Astrocyte (in vitro differentiated cells and primary cell): ENCODE data around the gene ZMYND19. TPM values are rescaled to one million over a fixed set of nuclear protein-coding genes. Genes with fewer than 3 reads are reported as not detected.

Experiments used
- DNase-seq: peaks from one replicate; pipeline ENCODE4 v3.0.0-alpha.2; 2010; ENCODE audit warnings: low read depth
- FAIRE-seq: peaks from 2 replicates; lab custom pipeline; 2011; peaks lifted over from hg19 to GRCh38; lab: Jason Lieb, UNC
- H2AFZ ChIP-seq: 2 replicates; pipeline ENCODE4 v1.6.0; 2012; ENCODE audit warnings: low read depth, low read length, inconsistent platforms
- H3K27ac ChIP-seq: 2 replicates; pipeline ENCODE4 v1.5.1; 2011; ENCODE audit warnings: low read depth, low read length, inconsistent platforms
- H3K27me3 ChIP-seq: 2 replicates; pipeline ENCODE4 v1.6.0; 2011; ENCODE audit warnings: low read length, inconsistent platforms; ENCODE audit not compliant: insufficient read depth
- H3K36me3 ChIP-seq: 2 replicates; pipeline ENCODE4 v1.5.1; 2011; ENCODE audit warnings: low read length, inconsistent platforms; ENCODE audit not compliant: insufficient read depth
- H3K4me1 ChIP-seq: 2 replicates; pipeline ENCODE4 v1.5.1; 2011; ENCODE audit warnings: low read length, inconsistent platforms; ENCODE audit not compliant: insufficient read depth
- H3K4me2 ChIP-seq: 2 replicates; pipeline ENCODE4 v1.6.0; 2012; ENCODE audit warnings: low read length, inconsistent platforms
- H3K4me3 ChIP-seq: 2 replicates; pipeline ENCODE4 v1.5.1; 2011; ENCODE audit warnings: low read depth, mild to moderate bottlenecking, low read length, inconsistent platforms; ENCODE audit not compliant: insufficient read depth
- H3K79me2 ChIP-seq: 2 replicates; pipeline ENCODE4 v1.6.0; 2012; ENCODE audit warnings: mild to moderate bottlenecking, low read length, inconsistent platforms; ENCODE audit not compliant: insufficient read depth
- H3K9ac ChIP-seq: 2 replicates; pipeline ENCODE4 v1.6.0; 2012; ENCODE audit warnings: mild to moderate bottlenecking, low read length, inconsistent platforms
- H3K9me3 ChIP-seq: 2 replicates; pipeline ENCODE4 v1.5.1; 2012; ENCODE audit warnings: low read depth, mild to moderate bottlenecking, low read length, inconsistent platforms; ENCODE audit not compliant: insufficient read depth
- H4K20me1 ChIP-seq: 2 replicates; pipeline ENCODE4 v1.6.0; 2012; ENCODE audit warnings: low read length, inconsistent platforms; ENCODE audit not compliant: insufficient read depth
- H3K27ac Mint-ChIP-seq: one replicate; pipeline ENCODE4 v1.8.0; 2021; ENCODE audit warnings: mild to moderate bottlenecking, mixed read lengths; ENCODE audit not compliant: unreplicated experiment
- H3K27me3 Mint-ChIP-seq: one replicate; pipeline ENCODE4 v1.8.0; 2021; ENCODE audit warnings: low read depth, mixed read lengths; ENCODE audit not compliant: unreplicated experiment
- H3K36me3 Mint-ChIP-seq: one replicate; pipeline ENCODE4 v1.8.0; 2021; ENCODE audit warnings: low read depth, mixed read lengths; ENCODE audit not compliant: unreplicated experiment
- H3K4me1 Mint-ChIP-seq: one replicate; pipeline ENCODE4 v1.8.0; 2021; ENCODE audit warnings: low read depth, mixed read lengths; ENCODE audit not compliant: unreplicated experiment
- H3K4me3 Mint-ChIP-seq: one replicate; pipeline ENCODE4 v1.8.0; 2021; ENCODE audit warnings: mild to moderate bottlenecking, moderate library complexity, mixed read lengths; ENCODE audit not compliant: unreplicated experiment
- H3K9me3 Mint-ChIP-seq: one replicate; pipeline ENCODE4 v1.8.0; 2021; ENCODE audit warnings: mild to moderate bottlenecking, mixed read lengths; ENCODE audit not compliant: unreplicated experiment
- CTCF ChIP-seq: IDR thresholded peaks from 2 replicates; pipeline ENCODE4 v1.5.1; 2011; ENCODE audit warnings: low read depth, mild to moderate bottlenecking, inconsistent platforms, low read length, moderate library complexity; ENCODE audit not compliant: insufficient read depth
- EZH2 ChIP-seq: IDR thresholded peaks from 2 replicates; pipeline ENCODE4 v1.6.1; 2012; ENCODE audit warnings: mild to moderate bottlenecking, low read length, inconsistent platforms; ENCODE audit not compliant: insufficient read depth
- total RNA-seq: library from RNA; stranded (reverse); gene quantifications from 2 replicates; pipeline ENCODE4 v1.2.1, GENCODE V29; 2021

ZMYND19 gene
- total RNA-seq, 1 donor from 2014 or later, result 34.0 TPM

GRCh38 chr9:137581361-137582285, 8.7 kb downstream of the ZMYND19 start:
- Histone ChIP-seq H3K36me3 (peaks cover 13% of the 10 kb centered on the region), H3K79me2 (peaks cover 42% of the 10 kb centered on the region), H3K4me1 (peaks cover 17% of the 10 kb centered on the region), H3K9me3 (no peaks in the 10 kb centered on the region), H3K27ac (no peak overlapping the region), H3K4me2 (no peak overlapping the region), H2AFZ (no peak overlapping the region), H3K9ac (no peak overlapping the region), H4K20me1 (peaks cover 50% of the 10 kb centered on the region), H3K4me3 (no peak overlapping the region), H3K27me3 (no peaks in the 10 kb centered on the region)
- Mint-ChIP-seq H3K4me1 (peaks cover 6% of the 10 kb centered on the region), H3K27ac (no peak overlapping the region), H3K27me3 (no peaks in the 10 kb centered on the region), H3K9me3 (no peaks in the 10 kb centered on the region), H3K4me3 (no peak overlapping the region), H3K36me3 (peaks cover 4% of the 10 kb centered on the region)
- TF ChIP-seq CTCF (no peak), EZH2 (no peak)
- FAIRE-seq, result no peak
- no peak for DNase-seq

- Mint-ChIP-seq H3K4me1 (peaks cover 6% of the 10 kb centered on the region), H3K4me3 (no peak overlapping the region), H3K36me3 (peaks cover 4% of the 10 kb centered on the region), H3K9me3 (no peaks in the 10 kb centered on the region), H3K27me3 (no peaks in the 10 kb centered on the region), H3K27ac (no peak overlapping the region)
- FAIRE-seq (no peak), DNase-seq (no peak)
- H3K36me3 ChIP-seq, result peaks cover 11% of the 10 kb centered on the region
- no peak overlapping the region for H3K9ac ChIP-seq
- H3K79me2 ChIP-seq, result peaks cover 45% of the 10 kb centered on the region
- no peak overlapping the region for H3K4me3 ChIP-seq
- H3K27me3 ChIP-seq, result no peaks in the 10 kb centered on the region
- TF ChIP-seq EZH2 (no peak), CTCF (no peak)
- peaks cover 17% of the 10 kb centered on the region for H3K4me1 ChIP-seq
- H3K27ac ChIP-seq, result no peak overlapping the region
- peaks cover 50% of the 10 kb centered on the region for H4K20me1 ChIP-seq
- H2AFZ ChIP-seq, result no peak overlapping the region
- H3K9me3 ChIP-seq, result no peaks in the 10 kb centered on the region
- no peak overlapping the region for H3K4me2 ChIP-seq
Measured at GRCh38 chr9:137580954-137581322, 9.4 kb downstream of the ZMYND19 start.
